GM18508 (cell line): ENCODE results near the gene NECTIN1.

Experiments used
- ATAC-seq: cut with Tn5 transposase; IDR thresholded peaks from one replicate; pipeline ENCODE4 v1.9.1; 2021; ENCODE audit warnings: moderate number of reproducible peaks; ENCODE audit not compliant: insufficient read depth, unreplicated experiment

NECTIN1 gene

GRCh38 chr11:119699227-119699626 lies 29.8 kb downstream of the NECTIN1 start:
- ATAC-seq, result no peak

DNA sequence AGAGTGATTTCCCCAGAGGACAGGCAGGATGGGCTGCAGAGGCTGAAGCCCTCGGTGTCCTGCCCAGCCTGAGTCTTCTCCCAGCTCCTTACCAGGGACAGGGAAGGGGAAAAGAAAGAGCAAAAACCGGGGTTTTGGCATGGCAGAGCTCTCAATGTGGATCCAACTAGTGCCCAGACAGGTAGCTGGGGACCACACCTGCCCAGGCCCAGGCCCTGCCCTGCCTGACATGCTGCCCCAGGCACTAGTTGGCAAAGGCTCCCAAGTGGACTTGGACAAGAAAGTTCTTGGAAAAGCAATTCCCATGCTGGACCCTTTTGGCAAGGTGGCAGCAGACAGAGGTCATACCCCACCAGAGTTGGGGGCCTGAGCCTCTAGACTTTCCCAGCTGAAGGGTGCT lies 31.1 kb downstream of the NECTIN1 start:
- ATAC-seq, result no peak

DNA sequence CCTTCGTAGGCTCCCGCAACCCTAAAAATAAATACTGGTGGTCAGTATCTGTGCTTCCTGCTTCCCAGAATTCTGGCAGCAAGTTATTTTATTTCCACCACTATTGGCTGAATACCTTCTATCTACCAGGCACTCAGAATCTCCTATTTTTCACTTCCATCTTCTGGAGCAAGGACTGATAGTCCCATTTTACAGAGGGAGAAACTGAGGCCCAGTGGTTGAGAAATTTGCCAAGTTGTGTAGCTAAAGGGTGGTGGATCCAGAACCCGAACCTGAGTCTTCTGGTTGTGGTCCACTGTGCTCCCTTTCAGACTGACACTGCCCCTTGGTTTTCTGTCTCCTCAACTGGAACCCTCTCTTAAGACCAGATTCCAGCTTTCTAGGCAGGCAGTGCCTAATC lies 31.6 kb downstream of the NECTIN1 start:
- ATAC-seq, result no peak

GRCh38 chr11:119696378-119697222 lies 32.4 kb downstream of the NECTIN1 start:
- ATAC-seq, result no peak

- ATAC-seq, result no peak
Measured at GRCh38 chr11:119694334-119694733, 34.7 kb downstream of the NECTIN1 start.

GRCh38 chr11:119693253-119693815 lies 35.7 kb downstream of the NECTIN1 start:
- ATAC-seq, result no peak

DNA sequence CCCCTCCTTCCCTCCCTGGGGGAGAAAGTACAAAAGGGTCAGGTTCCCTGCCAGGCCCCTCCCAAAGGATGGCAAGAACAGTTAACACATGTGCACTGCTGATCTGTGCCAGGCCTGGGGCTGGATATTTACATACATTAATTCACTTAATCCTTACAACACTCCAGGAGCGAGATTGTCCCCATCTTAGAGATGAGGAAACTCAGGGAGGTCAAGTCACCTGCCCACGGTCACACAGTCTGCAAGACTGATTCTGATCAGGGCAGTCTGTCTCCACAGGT lies 36.5 kb downstream of the NECTIN1 start:
- ATAC-seq, result no peak

DNA sequence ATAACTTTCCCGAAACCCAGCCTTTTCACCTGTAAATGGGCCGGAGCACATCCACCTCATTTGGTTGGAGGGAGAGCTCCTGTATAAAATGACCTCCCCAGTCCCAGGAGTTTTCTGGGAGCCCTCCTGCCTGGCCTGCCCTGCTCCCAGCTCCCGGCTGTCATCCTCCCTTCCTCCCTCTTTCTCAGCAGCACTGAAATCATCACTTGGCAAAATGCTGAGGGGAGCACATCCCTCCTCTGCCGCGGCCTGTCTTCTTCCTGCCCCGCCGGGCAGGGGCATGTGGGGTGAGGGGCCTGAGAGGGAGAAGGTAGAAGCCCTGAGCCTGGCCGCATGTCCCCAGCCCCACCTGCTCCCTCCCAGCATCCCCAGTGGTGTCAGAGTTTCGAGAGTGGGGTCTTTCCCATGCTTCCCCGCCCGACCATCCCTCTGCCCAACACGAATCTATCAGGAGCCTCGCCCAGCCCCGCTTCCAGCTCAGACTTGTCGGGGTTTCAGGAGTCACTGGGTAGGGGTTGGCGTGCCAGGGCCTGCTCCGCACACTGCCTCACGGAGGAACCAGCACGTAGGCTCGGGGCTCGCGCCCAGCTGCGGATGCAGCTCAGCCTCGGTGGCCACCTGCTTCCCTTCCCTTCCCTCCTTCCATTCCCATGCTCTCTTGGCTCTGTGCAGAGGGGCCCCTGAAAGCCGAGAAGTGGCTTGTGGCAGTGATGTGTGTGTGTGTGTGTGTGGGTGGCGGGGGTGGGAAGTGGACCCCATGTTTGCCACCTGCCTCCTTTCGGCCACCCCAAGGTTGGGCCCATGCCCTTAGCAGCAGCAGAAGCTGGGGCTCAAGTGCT lies 37.1 kb downstream of the NECTIN1 start:
- ATAC-seq, result no peak

GRCh38 chr11:119691020-119691666 lies 37.9 kb downstream of the NECTIN1 start:
- no peak for ATAC-seq

- ATAC-seq, result no peak
Measured at GRCh38 chr11:119689302-119689701, 39.7 kb downstream of the NECTIN1 start.

GRCh38 chr11:119688356-119688755 lies 40.6 kb downstream of the NECTIN1 start:
- no peak for ATAC-seq

- ATAC-seq, result no peak
Measured at GRCh38 chr11:119687373-119688046, 41.5 kb downstream of the NECTIN1 start.

- no peak for ATAC-seq
Measured at GRCh38 chr11:119686177-119686882, 42.7 kb downstream of the NECTIN1 start.

DNA sequence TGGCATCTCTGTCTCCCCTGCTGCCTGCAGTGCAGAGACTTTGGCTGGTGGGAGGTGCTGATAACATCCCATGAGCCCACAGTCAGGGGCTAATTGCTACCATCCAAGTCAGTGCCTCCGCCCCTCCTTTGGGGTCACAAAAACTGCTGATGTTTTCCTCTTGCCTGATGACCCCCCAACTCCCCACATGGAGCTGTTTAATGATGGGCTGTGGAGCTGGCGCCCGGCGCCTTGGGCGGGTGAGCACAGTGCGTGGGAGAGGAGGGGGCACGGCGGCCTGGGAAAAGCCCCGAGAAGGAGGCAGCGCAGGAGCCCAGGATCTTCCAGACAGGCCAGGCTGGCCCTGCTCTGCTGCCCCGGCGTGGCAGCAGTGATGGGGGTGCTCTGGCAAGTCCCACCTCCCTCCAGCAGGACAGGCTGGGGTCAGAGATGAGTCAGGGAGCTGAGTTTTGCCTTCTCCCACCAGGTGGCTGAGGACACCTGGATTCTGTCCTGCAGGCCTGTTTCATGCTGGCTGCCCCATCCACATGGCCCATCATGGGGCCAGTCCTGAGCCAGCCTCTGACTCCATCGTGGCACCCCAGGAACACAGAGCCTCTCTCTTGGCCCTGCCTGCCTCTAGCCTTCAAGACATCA lies 43.8 kb downstream of the NECTIN1 start:
- ATAC-seq, result no peak

DNA sequence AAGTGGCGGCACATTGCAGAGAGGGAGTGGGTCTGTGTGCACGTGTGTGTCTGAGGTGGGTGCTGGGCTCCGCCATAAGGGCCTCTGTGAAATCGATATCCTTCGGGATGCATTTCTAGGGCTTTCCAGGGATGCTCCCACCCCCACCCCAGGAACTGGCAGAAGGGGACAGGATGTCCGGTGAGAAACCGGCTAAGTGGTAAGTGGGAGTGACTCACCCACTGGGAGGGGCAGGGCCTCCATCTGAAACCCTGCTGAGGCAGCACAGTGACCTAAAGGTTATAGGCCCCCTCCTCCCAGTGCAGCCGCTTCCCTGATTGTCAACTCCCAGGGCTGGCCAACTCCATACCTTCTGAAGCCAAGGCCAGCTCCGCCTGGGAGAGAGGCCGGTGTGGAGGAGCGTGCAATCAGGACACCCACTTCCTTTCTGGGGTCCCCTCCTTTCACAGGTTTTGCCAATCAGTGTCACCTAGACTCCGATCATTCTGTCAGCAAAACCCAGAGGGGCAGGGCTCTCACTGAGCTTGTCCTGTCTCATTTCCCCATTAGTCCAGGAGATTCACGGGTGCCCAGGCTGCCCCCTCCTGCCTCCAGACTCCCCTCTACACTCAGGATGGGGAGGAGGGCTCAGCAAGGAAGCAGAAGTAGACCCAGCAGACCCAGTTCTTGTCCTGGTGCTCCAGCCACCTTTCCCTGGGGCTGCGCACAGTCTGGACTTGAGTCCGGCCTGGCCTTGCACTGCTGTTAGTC lies 44.5 kb downstream of the NECTIN1 start:
- no peak for ATAC-seq

GRCh38 chr11:119683783-119684182 lies 45.2 kb downstream of the NECTIN1 start:
- ATAC-seq, result no peak

- no peak for ATAC-seq
Measured at GRCh38 chr11:119681361-119681910, 47.6 kb downstream of the NECTIN1 start.
